ENCODE results near the gene PAK4.

DNA sequence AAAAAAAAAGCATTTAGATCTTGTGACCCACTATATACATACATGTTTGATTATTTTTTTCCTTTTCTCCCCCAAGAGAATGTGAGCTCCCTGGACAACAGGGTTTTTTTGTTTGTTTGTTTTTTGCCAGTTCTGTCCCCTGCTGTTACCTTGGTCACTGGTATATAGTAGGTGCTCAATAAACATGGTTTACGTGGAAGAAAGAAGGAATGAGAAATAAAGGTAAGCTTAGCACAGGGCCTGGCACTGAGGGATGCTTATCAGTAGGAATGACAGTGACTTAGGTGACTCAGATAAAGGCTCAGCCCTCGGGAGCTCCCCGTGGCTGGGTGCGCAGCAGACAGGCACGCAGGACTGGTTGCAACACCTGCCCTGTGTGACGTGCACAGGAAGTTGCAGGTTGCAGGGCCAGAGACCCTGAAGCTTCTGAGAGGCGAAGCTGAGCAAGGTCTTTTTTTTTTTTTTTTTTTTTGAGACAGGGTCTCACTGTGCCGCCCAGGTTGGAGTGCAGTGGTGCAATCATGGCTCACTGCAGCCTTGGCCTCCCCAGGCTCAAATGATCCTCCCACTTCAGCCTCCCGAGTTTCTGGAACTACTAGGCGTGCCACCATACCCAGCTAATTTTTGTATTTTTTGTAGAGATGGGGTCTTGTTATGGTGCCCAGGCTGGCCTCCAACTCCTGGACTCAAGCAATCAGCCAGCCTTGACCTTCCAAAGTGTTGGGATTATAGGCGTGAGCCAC is 10.3 kb upstream of the PAK4 start:
- no peak for TF ChIP-seq MEF2A (IDR thresholded peaks at IDR 0.05; ENCODE audit: borderline replicate concordance, low read depth)
- TF ChIP-seq, protein P1, sequence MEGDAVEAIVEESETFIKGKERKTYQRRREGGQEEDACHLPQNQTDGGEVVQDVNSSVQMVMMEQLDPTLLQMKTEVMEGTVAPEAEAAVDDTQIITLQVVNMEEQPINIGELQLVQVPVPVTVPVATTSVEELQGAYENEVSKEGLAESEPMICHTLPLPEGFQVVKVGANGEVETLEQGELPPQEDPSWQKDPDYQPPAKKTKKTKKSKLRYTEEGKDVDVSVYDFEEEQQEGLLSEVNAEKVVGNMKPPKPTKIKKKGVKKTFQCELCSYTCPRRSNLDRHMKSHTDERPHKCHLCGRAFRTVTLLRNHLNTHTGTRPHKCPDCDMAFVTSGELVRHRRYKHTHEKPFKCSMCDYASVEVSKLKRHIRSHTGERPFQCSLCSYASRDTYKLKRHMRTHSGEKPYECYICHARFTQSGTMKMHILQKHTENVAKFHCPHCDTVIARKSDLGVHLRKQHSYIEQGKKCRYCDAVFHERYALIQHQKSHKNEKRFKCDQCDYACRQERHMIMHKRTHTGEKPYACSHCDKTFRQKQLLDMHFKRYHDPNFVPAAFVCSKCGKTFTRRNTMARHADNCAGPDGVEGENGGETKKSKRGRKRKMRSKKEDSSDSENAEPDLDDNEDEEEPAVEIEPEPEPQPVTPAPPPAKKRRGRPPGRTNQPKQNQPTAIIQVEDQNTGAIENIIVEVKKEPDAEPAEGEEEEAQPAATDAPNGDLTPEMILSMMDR (IDR thresholded peaks at IDR 0.05), result no peak
- TF ChIP-seq EP300 (IDR thresholded peaks at IDR 0.05; ENCODE audit: borderline replicate concordance in 1 of 2, low read depth in 1 of 2, low read length in 1 of 2), result no peak
- TF ChIP-seq USF1 (IDR thresholded peaks at IDR 0.05; ENCODE audit: borderline replicate concordance, low read depth), result no peak
- TF ChIP-seq MAX (IDR thresholded peaks at IDR 0.05; ENCODE audit: low read depth), result no peak
- no peak for TF ChIP-seq CHD2 (IDR thresholded peaks at IDR 0.05; ENCODE audit: low read length, partially characterized antibody)
- no peak for TF ChIP-seq SIN3A (IDR thresholded peaks at IDR 0.05; ENCODE audit: borderline replicate concordance, low read depth, low read length)
- TF ChIP-seq, protein P2, sequence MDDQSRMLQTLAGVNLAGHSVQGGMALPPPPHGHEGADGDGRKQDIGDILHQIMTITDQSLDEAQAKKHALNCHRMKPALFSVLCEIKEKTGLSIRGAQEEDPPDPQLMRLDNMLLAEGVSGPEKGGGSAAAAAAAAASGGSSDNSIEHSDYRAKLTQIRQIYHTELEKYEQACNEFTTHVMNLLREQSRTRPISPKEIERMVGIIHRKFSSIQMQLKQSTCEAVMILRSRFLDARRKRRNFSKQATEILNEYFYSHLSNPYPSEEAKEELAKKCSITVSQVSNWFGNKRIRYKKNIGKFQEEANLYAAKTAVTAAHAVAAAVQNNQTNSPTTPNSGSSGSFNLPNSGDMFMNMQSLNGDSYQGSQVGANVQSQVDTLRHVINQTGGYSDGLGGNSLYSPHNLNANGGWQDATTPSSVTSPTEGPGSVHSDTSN (IDR thresholded peaks at IDR 0.05), result no peak
- TF ChIP-seq, protein P3, sequence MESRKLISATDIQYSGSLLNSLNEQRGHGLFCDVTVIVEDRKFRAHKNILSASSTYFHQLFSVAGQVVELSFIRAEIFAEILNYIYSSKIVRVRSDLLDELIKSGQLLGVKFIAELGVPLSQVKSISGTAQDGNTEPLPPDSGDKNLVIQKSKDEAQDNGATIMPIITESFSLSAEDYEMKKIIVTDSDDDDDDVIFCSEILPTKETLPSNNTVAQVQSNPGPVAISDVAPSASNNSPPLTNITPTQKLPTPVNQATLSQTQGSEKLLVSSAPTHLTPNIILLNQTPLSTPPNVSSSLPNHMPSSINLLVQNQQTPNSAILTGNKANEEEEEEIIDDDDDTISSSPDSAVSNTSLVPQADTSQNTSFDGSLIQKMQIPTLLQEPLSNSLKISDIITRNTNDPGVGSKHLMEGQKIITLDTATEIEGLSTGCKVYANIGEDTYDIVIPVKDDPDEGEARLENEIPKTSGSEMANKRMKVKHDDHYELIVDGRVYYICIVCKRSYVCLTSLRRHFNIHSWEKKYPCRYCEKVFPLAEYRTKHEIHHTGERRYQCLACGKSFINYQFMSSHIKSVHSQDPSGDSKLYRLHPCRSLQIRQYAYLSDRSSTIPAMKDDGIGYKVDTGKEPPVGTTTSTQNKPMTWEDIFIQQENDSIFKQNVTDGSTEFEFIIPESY (IDR thresholded peaks at IDR 0.05; ENCODE audit: borderline replicate concordance, low read depth), result no peak
- TF ChIP-seq ELF1 (IDR thresholded peaks at IDR 0.05), result no peak
- no peak for TF ChIP-seq FOSL2 (IDR thresholded peaks at IDR 0.05; ENCODE audit: borderline replicate concordance, low read depth)
- TF ChIP-seq REST (IDR thresholded peaks at IDR 0.05; ENCODE audit: low read depth, low read length), result no peak
- no peak for TF ChIP-seq IRF3 (IDR thresholded peaks at IDR 0.05; ENCODE audit: low read depth, low read length)
